Body of pancreas (tissue), 4 donors: ENCODE results near the gene PHC2. TPM values are rescaled to one million over a fixed set of nuclear protein-coding genes. Genes with fewer than 3 reads are reported as not detected.

Source experiments
- ATAC-seq: fragments of 150-250 bp; one replicate; pipeline ENCODE4 v1.9.1; 2016
- DNase-seq, 4 donors: peaks; one replicate each; pipeline ENCODE4 v3.0.0-alpha.2; 2019
- H3K27ac ChIP-seq, 4 donors: fragments of 200-600 bp; sonication (generic); 1 replicate in 3 of 4; 2 replicates in 1 of 4; pipeline versions ENCODE4 v1.5.1 to v1.6.1; 2016 to 2019; ENCODE audit warnings: mild to moderate bottlenecking in 1 of 4, mixed read lengths in 1 of 4, moderate library complexity in 1 of 4
- H3K27me3 ChIP-seq, 2 donors: fragments of 200-600 bp; sonication (generic); one replicate each; pipeline ENCODE4 v1.6.0; 2016; ENCODE audit warnings: mild to moderate bottlenecking in 1 of 2
- H3K36me3 ChIP-seq, 2 donors: fragments of 200-600 bp; sonication (generic); replicated peaks in 1 of 2; 2 replicates each; pipeline ENCODE4 v1.5.1; 2016; ENCODE audit warnings: low read depth in 2 of 2; ENCODE audit not compliant: insufficient read depth in 1 of 2
- H3K4me1 ChIP-seq: fragments of 200-600 bp; sonication (generic); one replicate; pipeline ENCODE4 v1.6.0; 2016
- H3K4me3 ChIP-seq, 2 donors: fragments of 200-600 bp; sonication (generic); 1 replicate in 1 of 2; 2 replicates in 1 of 2; pipeline ENCODE4 v1.5.1; 2016 to 2019
- H3K9me3 ChIP-seq, 3 donors: fragments of 200-600 bp; sonication (generic); 1 replicate in 2 of 3; 2 replicates in 1 of 3; pipeline ENCODE4 v1.5.1; 2016
- POLR2A ChIP-seq, 3 donors: fragments of 450-650 bp; IDR thresholded peaks; one replicate each; pipeline ENCODE4 v1.6.1; 2016; ENCODE audit warnings: antibody characterized with exemption in 3 of 3, mild to moderate bottlenecking in 2 of 3
- WGBS, 2 donors: methylation state at CpG; one replicate each; pipeline ENCODE4 v1.1.5; 2017; 5-methylcytosine and 5-hydroxymethylcytosine counted together
- intact Hi-C: fragments of 100-400 bp; cut with DNase I; formaldehyde crosslinking; loops from one replicate; pipeline ENCODE4 v1.15.1; 2023
- total RNA-seq, 2 donors: library from RNA; depleted of rRNA; stranded (reverse); fragments of >200 nt; gene quantifications; one replicate each; pipeline ENCODE4 v1.1.0, GENCODE V29; 2016
- TF ChIP-seq, protein P1 (sequence below), 7 experiments: fragments of 450-650 bp in 4 of 7; fragments of 200-600 bp in 3 of 7; sonication (generic) in 3 of 7; IDR thresholded peaks; one replicate each; pipeline ENCODE4 v1.5.1; 2016 to 2019; ENCODE audit warnings: antibody characterized with exemption in 7 of 7

PHC2 gene
- total RNA-seq, 2 donors from 2014 or later, result 41.8 to 44.5 TPM

DNA sequence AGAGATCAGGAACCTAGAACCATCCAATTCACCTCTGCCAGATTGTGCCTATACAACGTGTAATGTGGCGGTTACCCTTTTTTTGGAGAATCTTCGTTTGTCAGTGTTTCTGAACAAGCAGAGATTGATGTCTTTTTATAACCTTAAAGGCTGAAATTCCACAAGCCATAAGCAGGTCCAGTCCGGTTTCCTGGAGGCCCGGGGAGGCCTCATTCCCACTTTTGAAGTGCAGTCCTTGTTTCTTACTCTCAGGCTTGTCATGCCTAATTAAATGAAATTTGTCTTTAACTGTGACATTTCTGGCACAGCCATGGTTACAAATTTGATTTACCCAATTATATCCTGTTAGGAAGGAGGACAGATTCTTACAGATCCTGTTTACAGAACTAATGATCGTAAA, 146.8 kb downstream of the PHC2 start:
- peak overlapping the region in 1 of 4 donors; percentile 24 for H3K27ac ChIP-seq
- TF ChIP-seq, protein P1, sequence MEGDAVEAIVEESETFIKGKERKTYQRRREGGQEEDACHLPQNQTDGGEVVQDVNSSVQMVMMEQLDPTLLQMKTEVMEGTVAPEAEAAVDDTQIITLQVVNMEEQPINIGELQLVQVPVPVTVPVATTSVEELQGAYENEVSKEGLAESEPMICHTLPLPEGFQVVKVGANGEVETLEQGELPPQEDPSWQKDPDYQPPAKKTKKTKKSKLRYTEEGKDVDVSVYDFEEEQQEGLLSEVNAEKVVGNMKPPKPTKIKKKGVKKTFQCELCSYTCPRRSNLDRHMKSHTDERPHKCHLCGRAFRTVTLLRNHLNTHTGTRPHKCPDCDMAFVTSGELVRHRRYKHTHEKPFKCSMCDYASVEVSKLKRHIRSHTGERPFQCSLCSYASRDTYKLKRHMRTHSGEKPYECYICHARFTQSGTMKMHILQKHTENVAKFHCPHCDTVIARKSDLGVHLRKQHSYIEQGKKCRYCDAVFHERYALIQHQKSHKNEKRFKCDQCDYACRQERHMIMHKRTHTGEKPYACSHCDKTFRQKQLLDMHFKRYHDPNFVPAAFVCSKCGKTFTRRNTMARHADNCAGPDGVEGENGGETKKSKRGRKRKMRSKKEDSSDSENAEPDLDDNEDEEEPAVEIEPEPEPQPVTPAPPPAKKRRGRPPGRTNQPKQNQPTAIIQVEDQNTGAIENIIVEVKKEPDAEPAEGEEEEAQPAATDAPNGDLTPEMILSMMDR (IDR thresholded peaks at IDR 0.05), result no peak
- TF ChIP-seq POLR2A (IDR thresholded peaks at IDR 0.05), result no peak
- no peak overlapping the region for H3K4me3 ChIP-seq
- no peak for ATAC-seq
- peaks cover 0 to 7% of the 10 kb centered on the region in 2 donors for H3K36me3 ChIP-seq
- no peaks in the 10 kb centered on the region for H3K27me3 ChIP-seq
- H3K9me3 ChIP-seq, result no peaks in the 10 kb centered on the region
- DNase-seq, result peak in 1 of 4 donors; percentile 11
- intact Hi-C loops, result no loop called here
- 60 to 63% methylated on average over 6 of the region's 6 CpGs for WGBS, 2 donors
- peaks cover 7% of the 10 kb centered on the region for H3K4me1 ChIP-seq

DNA sequence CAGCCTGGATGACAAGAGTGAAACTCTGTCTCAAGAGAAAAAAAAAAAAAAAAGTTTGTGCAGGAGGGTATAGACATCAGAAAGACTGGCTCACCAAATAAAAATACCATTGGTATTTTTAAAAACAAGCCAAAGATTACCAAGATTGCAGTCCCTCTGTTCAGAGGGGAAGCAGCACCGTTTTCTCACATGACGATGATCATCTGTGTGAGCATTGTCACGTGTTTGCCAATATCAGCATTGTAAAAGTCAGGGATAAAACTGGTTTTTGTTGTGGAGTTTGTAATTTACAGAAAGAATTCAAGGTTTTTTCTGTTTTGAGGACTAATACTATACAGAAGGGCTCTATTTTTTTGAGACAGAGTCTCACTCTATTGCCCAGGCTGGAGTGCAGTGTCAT, 148.1 kb downstream of the PHC2 start:
- no peaks in the 10 kb centered on the region for H3K27me3 ChIP-seq
- TF ChIP-seq, protein P1 (IDR thresholded peaks at IDR 0.05), result no peak
- no peak for TF ChIP-seq POLR2A (IDR thresholded peaks at IDR 0.05)
- peaks cover 7% of the 10 kb centered on the region for H3K4me1 ChIP-seq
- peaks cover 0 to 7% of the 10 kb centered on the region in 2 donors for H3K36me3 ChIP-seq
- no peak overlapping the region for H3K4me3 ChIP-seq
- WGBS, 2 donors, result 84 to 85% methylated on average over 3 of the region's 3 CpGs
- ATAC-seq (no peak), DNase-seq (no peak)
- no peak overlapping the region for H3K27ac ChIP-seq
- H3K9me3 ChIP-seq, result no peaks in the 10 kb centered on the region
- intact Hi-C loops, result no loop called here

GRCh38 chr1:33281554-33282303, 149.2 kb downstream of the PHC2 start:
- Histone ChIP-seq H3K27ac (no peak overlapping the region), H3K9me3 (no peaks in the 10 kb centered on the region), H3K36me3 (peaks cover 0 to 7% of the 10 kb centered on the region in 2 donors), H3K27me3 (no peaks in the 10 kb centered on the region), H3K4me1 (no peaks in the 10 kb centered on the region), H3K4me3 (no peak overlapping the region)
- ATAC-seq (no peak), DNase-seq (peak in 1 of 4 donors; percentile 7)
- WGBS, 2 donors, result 92 to 93% methylated on average over 7 to 17 of the region's 17 CpGs
- TF ChIP-seq POLR2A (IDR thresholded peaks at IDR 0.05), result no peak
- TF ChIP-seq, protein P1 (IDR thresholded peaks at IDR 0.05), result no peak
- intact Hi-C loops, result no loop called here

DNA sequence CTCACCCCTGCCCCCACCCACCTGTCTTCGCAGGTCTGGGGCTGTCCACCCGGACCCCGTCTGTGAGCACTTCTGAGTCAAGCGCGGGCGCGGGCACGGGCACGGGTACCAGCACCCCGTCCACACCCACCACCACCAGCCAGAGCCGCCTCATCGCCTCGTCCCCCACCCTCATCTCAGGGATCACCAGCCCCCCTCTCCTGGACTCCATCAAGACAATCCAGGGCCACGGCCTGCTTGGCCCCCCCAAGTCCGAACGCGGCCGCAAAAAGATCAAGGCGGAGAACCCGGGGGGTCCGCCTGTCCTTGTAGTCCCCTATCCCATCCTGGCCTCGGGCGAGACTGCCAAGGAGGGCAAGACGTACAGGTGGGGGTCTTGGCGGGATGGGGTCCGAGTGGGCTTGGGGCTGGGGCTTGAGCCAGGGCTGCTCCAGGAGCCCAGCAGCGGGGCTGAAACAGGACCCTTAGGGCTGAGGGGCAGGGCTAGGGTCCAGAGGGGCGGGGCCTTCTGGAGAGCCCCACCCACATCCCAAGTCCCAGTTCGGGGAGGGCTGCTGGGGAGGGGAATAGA, 150.7 kb downstream of the PHC2 start:
- 93 to 96% methylated on average over 14 to 20 of the region's 29 CpGs for WGBS, 2 donors
- no peaks in the 10 kb centered on the region for H3K4me1 ChIP-seq
- H3K27me3 ChIP-seq, result no peaks in the 10 kb centered on the region
- ATAC-seq (no peak), DNase-seq (peak in 1 of 4 donors; percentile 9)
- H3K36me3 ChIP-seq, result peaks cover 0 to 7% of the 10 kb centered on the region in 2 donors
- TF ChIP-seq, protein P1 (IDR thresholded peaks at IDR 0.05), result no peak
- no peak for TF ChIP-seq POLR2A (IDR thresholded peaks at IDR 0.05)
- no peaks in the 10 kb centered on the region for H3K9me3 ChIP-seq
- no peak overlapping the region for H3K4me3 ChIP-seq
- no peak overlapping the region for H3K27ac ChIP-seq
- intact Hi-C loops, result no loop called here
